ENCODE data around the gene HUS1. TPM values are rescaled to one million over a fixed set of nuclear protein-coding genes. Genes with fewer than 3 reads are reported as not detected.

The HUS1 gene
- 20.5 and 34.5 TPM in 2 replicates for total RNA-seq

GRCh38 chr7:47979145-47979831 is at the start of gene HUS1:
TSS of gene HUS1 (minus strand) at chr7:47979615. CDS start at chr7:47979519, 96 bp downstream.

GRCh38 chr7:48028938-48029337 is 49.5 kb upstream of the HUS1 start, which contains the start of gene SUN3:
TSS of gene SUN3 (minus strand) at chr7:48029107. CDS start at chr7:48028938, 169 bp downstream.

GRCh38 chr7:47948141-47948790 is 31.1 kb downstream of the HUS1 start, which contains the start of gene PKD1L1:
TSS of gene PKD1L1 (minus strand) at chr7:47948466. CDS start at chr7:47948440, 26 bp downstream.

Other genes starting within 250 kb of the HUS1 start
- gene PKD1L1, start 31.1 kb downstream of the HUS1 start, total RNA-seq, result under 0.01 and 0.14 TPM in 2 replicates
- 1.4 TPM in 1 of 2 replicates, not detected in the other for gene SUN3, start 49.5 kb upstream of the HUS1 start, total RNA-seq
- gene C7orf57, start 55.9 kb upstream of the HUS1 start, total RNA-seq, result 0.21 and 3.4 TPM in 2 replicates
- gene UPP1, start 109.7 kb upstream of the HUS1 start, total RNA-seq, result 287 and 2,093 TPM in 2 replicates
- 0.68 and 4.9 TPM in 2 replicates for gene ABCA13, start 191.8 kb upstream of the HUS1 start, total RNA-seq

Data from nasal cavity respiratory epithelium epithelial cell of viscerocranial mucosa (primary cell).